ENCODE measurements around the gene NFAT5. TPM values are rescaled to one million over a fixed set of nuclear protein-coding genes. Genes with fewer than 3 reads are reported as not detected.
"Not testable (repeated sequence)": the region's sequence is repeated elsewhere in the genome, so short reads cannot be mapped to it uniquely, and the experiment has no call there.

NFAT5 gene
- total RNA-seq, 4 donors from 2014 or later: 67.7 to 146 (median 80.8) TPM

DNA sequence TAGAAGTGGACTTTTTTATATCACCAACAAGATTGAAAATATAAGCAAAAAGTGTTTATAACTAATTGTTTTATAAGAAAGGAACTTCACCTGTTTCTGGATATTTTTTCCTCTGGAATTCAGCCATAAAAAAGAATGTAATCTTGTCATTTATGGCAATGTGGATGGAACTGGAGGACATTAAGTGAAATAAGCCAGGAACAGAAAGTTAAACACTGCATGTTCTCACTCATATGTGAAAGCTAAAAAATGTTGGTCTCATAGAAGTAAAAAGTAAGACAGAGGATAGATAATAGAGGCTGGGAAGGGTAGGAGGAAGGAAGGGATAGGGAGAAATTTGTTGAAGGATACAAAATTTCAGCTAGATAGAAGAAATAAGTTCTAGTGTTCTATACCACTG is 67.6 kb downstream of the NFAT5 start:
- TF ChIP-seq POLR2AphosphoS5 (IDR thresholded peaks at IDR 0.05): no peak
- TF ChIP-seq, protein P1, sequence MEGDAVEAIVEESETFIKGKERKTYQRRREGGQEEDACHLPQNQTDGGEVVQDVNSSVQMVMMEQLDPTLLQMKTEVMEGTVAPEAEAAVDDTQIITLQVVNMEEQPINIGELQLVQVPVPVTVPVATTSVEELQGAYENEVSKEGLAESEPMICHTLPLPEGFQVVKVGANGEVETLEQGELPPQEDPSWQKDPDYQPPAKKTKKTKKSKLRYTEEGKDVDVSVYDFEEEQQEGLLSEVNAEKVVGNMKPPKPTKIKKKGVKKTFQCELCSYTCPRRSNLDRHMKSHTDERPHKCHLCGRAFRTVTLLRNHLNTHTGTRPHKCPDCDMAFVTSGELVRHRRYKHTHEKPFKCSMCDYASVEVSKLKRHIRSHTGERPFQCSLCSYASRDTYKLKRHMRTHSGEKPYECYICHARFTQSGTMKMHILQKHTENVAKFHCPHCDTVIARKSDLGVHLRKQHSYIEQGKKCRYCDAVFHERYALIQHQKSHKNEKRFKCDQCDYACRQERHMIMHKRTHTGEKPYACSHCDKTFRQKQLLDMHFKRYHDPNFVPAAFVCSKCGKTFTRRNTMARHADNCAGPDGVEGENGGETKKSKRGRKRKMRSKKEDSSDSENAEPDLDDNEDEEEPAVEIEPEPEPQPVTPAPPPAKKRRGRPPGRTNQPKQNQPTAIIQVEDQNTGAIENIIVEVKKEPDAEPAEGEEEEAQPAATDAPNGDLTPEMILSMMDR (IDR thresholded peaks at IDR 0.05): no peak
- TF ChIP-seq EP300 (IDR thresholded peaks at IDR 0.05): no peak
- TF ChIP-seq POLR2A (IDR thresholded peaks at IDR 0.05): no peak
- DNase-seq (ENCODE audit: low spot score in 2 of 2): no peak
- H3K27me3 ChIP-seq: no peaks in the 10 kb centered on the region
- no peak overlapping the region for H3K27ac ChIP-seq
- no peaks in the 10 kb centered on the region for H3K4me1 ChIP-seq
- H3K4me3 ChIP-seq: no peak overlapping the region
- H3K9me3 ChIP-seq: peaks cover 7% of the 10 kb centered on the region
- peaks cover 47% of the 10 kb centered on the region for H3K36me3 ChIP-seq

DNA sequence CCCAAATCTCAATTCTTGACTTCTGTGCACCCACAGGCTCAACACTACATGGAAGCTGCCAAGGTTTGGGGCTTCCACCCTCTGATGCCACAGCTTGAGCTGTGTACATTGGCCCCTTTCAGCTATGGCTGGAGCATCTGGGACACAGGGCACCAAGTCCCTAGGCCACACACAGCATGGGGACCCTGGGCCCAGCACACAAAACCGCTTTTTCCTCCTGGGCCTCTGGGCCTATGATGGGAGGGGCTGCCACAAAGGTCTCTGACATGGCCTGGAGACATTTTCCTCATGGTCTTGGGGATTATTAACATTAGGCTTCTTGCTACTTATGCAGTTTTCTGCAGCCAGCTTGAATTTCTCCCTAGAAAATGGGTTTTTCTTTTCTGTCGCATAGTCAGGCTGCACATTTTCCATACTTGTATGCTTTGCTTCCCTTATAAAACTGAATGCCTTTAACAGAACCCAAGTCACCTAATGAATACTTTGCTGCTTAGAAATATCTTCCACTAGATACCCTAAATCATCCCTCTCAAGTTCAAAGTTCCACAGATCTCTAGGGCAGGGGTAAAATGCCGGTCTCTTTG is 70.9 kb downstream of the NFAT5 start:
- H3K27me3 ChIP-seq; H3K4me3 ChIP-seq; H3K4me1 ChIP-seq; DNase-seq (ENCODE audit: low spot score in 2 of 2); H3K27ac ChIP-seq; H3K9me3 ChIP-seq: not testable (repeated sequence)
- peaks cover 25% of the 10 kb centered on the region for H3K36me3 ChIP-seq
- 91% methylated on average over 3 of the region's 3 CpGs for WGBS

DNA sequence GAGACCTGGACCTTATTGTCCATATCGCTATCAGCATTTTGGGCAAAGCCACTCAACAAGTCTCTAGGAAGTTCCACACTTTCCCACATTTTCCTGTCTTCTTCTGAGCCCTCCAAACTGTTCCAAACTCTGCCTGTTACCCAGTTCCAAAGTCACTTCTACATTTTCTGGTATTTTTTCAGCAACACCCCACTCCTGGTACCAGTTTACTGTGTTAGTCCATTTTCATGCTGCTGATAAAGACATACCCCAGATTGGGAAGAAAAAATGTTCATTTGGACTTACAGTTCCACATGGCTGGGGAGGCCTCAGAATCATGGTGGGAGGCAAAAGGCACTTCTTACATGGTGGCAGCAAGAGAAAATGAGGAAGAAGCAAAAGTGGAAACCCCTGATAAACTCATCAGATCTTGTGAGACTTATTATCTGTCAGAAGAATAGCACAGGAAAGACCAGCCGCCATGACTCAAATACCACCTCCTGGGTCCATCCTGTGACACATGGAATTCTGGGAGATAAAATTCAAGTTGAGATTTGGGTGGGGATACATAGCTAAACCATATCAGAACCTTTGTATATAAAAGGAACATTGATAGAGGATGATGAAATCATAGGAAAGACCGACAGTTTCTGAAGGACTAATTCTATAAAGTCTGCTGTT is 71.6 kb downstream of the NFAT5 start:
- WGBS: 97% methylated on average over 3 of the region's 3 CpGs
- not testable (repeated sequence) for H3K9me3 ChIP-seq

DNA sequence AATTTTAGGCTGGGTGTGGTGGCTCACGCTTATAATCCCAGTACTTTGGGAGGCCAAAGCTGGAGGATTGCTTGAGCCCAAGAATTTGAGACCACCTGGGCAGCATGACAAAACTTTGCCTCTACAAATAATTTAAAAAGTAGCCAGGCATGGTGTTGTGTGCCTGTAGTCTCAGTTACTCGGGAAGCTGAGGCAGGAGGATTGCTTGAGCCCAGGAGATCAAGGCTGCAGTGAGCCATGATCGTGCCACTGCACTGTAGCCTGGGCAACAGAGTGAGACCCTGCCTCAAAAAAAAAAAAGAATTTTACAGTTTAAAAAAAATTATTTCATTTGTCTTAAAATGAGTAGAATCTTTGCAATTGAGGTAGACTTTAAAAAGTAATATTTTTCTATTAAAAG is 78.2 kb downstream of the NFAT5 start:
- H3K27ac ChIP-seq; DNase-seq (ENCODE audit: low spot score in 2 of 2); H3K27me3 ChIP-seq; H3K4me1 ChIP-seq; H3K9me3 ChIP-seq; H3K4me3 ChIP-seq: not testable (repeated sequence)
- WGBS: 95% methylated on average over 3 of the region's 3 CpGs
- peaks cover 20% of the 10 kb centered on the region for H3K36me3 ChIP-seq

More for the DNA sequence above, 71.6 kb downstream of the NFAT5 start:
- DNase-seq (ENCODE audit: low spot score in 2 of 2); H3K27ac ChIP-seq; H3K4me3 ChIP-seq; H3K27me3 ChIP-seq; H3K4me1 ChIP-seq: not testable (repeated sequence)
- H3K36me3 ChIP-seq: peaks cover 25% of the 10 kb centered on the region

DNA sequence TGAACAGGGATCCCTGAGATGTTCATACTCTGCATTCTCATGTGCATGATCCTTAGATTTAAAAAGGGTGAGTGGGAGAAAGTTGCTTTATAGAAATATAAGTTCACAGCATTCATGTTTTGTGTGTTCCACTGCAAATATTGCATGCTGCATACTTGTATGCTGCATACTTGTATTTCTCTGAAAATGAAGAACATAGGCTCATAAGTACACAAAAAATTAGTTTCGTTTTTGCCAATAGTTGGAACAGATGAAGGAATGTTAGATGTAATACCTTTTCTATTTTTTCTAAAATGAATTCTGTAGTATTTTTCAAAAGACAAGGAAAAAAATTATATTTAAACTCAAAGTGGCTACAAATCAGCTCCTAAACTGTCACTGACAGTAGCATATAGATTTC is 79.0 kb downstream of the NFAT5 start:
- H3K9me3 ChIP-seq: no peaks in the 10 kb centered on the region
- no peaks in the 10 kb centered on the region for H3K27me3 ChIP-seq
- no peak overlapping the region for H3K4me3 ChIP-seq
- H3K36me3 ChIP-seq: peaks cover 25% of the 10 kb centered on the region
- no peak for DNase-seq (ENCODE audit: low spot score in 2 of 2)
- TF ChIP-seq, protein P1 (IDR thresholded peaks at IDR 0.05): no peak
- TF ChIP-seq EP300 (IDR thresholded peaks at IDR 0.05) (no peak), POLR2A (IDR thresholded peaks at IDR 0.05) (no peak), POLR2AphosphoS5 (IDR thresholded peaks at IDR 0.05) (no peak)
- WGBS: 24% methylated on average over 1 of the region's 1 CpG
- H3K27ac ChIP-seq: no peak overlapping the region
- H3K4me1 ChIP-seq: no peaks in the 10 kb centered on the region

DNA sequence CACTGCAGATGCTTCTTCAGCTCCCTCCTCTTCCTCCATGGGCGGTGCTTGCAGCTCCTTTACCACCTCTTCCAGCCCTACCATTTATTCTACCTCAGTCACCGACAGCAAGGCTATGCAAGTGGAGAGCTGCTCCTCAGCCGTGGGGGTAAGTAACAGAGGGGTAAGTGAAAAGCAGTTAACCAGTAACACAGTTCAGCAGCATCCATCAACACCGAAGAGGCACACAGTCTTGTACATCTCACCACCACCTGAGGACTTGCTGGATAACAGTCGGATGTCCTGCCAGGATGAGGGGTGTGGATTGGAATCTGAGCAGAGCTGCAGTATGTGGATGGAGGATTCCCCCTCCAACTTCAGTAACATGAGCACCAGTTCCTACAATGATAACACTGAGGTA is 81.3 kb downstream of the NFAT5 start:
- 95% methylated on average over 5 of the region's 5 CpGs for WGBS
- Histone ChIP-seq H3K36me3 (peaks cover 35% of the 10 kb centered on the region), H3K27ac (no peak overlapping the region), H3K4me3 (no peak overlapping the region), H3K9me3 (no peaks in the 10 kb centered on the region), H3K27me3 (no peaks in the 10 kb centered on the region), H3K4me1 (no peaks in the 10 kb centered on the region)
- TF ChIP-seq EP300 (IDR thresholded peaks at IDR 0.05) (no peak), POLR2A (IDR thresholded peaks at IDR 0.05) (no peak), POLR2AphosphoS5 (IDR thresholded peaks at IDR 0.05) (no peak)
- TF ChIP-seq, protein P1 (IDR thresholded peaks at IDR 0.05): no peak
- no peak for DNase-seq (ENCODE audit: low spot score in 2 of 2)

DNA sequence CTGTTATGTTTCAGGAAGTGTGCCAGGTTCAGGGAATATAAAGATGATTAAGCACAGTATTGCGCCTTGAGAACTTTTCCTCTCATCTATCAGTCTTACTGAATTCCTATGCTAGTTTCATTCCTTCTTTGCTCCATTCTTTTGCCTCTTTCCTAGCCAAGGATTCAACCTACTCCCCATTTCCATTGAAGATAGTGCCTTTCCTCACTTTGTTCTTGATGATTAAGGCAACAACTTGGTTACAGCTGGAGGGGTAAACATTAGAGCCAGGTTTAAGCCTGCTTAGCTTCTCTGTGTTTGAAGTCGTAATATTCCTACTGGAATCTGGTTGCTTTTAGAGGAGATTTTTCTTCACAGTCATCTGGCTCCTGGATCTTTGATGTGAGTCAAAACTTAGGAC is 85.5 kb downstream of the NFAT5 start:
- no peak for DNase-seq (ENCODE audit: low spot score in 2 of 2)
- no peak overlapping the region for H3K4me3 ChIP-seq
- H3K27me3 ChIP-seq: no peaks in the 10 kb centered on the region
- H3K9me3 ChIP-seq: no peaks in the 10 kb centered on the region
- peaks cover 66% of the 10 kb centered on the region for H3K36me3 ChIP-seq
- TF ChIP-seq EP300 (IDR thresholded peaks at IDR 0.05) (no peak), POLR2AphosphoS5 (IDR thresholded peaks at IDR 0.05) (no peak), POLR2A (IDR thresholded peaks at IDR 0.05) (no peak)
- TF ChIP-seq, protein P1 (IDR thresholded peaks at IDR 0.05): no peak
- 86% methylated on average over 2 of the region's 2 CpGs for WGBS
- no peaks in the 10 kb centered on the region for H3K4me1 ChIP-seq
- no peak overlapping the region for H3K27ac ChIP-seq

All from suprapubic skin (tissue), 4 donors.